H1 (cell line): Measurements from ENCODE around the gene NUP50. TPM values are rescaled to one million over a fixed set of nuclear protein-coding genes. Genes with fewer than 3 reads are reported as not detected.

ENCODE experiments used
- CTCF ChIA-PET: fragments of 300-600 bp; sonication (Branson Sonifier 250); formaldehyde crosslinking; loops from one replicate; lab custom pipeline; 2021; ENCODE audit not compliant: partially characterized antibody; lab: Charles Lee
- POLR2A ChIA-PET: fragments of 300-600 bp; sonication (Branson Sonifier 250); formaldehyde crosslinking; loops from one replicate; lab custom pipeline; 2021; ENCODE audit warnings: inconsistent platforms; ENCODE audit not compliant: partially characterized antibody; lab: Charles Lee
- DNase-seq, 2 experiments: peaks; one replicate each; pipeline versions ENCODE4 v3.0.0 to v3.0.0-alpha.2; 2010 to 2022; ENCODE audit warnings: low spot score in 2 of 2, low read depth in 1 of 2, mixed read lengths in 1 of 2
- FAIRE-seq: peaks from 2 replicates; lab custom pipeline; 2011; peaks lifted over from hg19 to GRCh38; lab: Jason Lieb, UNC
- H2AFZ ChIP-seq: 2 replicates; pipeline ENCODE4 v1.8.1; 2012; ENCODE audit warnings: low read length, inconsistent platforms
- H2AK5ac ChIP-seq: 2 replicates; pipeline ENCODE4 v1.6.1; 2013; ENCODE audit warnings: low read depth, low read length
- H2BK120ac ChIP-seq: replicated peaks from 2 replicates; pipeline ENCODE3; 2013; ENCODE audit warnings: low read depth, low read length, inconsistent platforms
- H2BK12ac ChIP-seq: 2 replicates; pipeline ENCODE4 v1.6.1; 2013; ENCODE audit warnings: low read depth, low read length
- H2BK15ac ChIP-seq: 2 replicates; pipeline ENCODE4 v1.6.1; 2013; ENCODE audit warnings: low read length
- H2BK20ac ChIP-seq: 2 replicates; pipeline ENCODE4 v1.6.1; 2013; ENCODE audit warnings: low read length
- H2BK5ac ChIP-seq: 2 replicates; pipeline ENCODE4 v1.6.1; 2013; ENCODE audit warnings: low read depth, low read length
- H3K14ac ChIP-seq: 2 replicates; pipeline ENCODE4 v1.6.1; 2013; ENCODE audit warnings: inconsistent platforms; ENCODE audit not compliant: insufficient read length
- H3K18ac ChIP-seq: 2 replicates; pipeline ENCODE4 v1.6.1; 2013; ENCODE audit warnings: low read length; ENCODE audit errors: extremely low read depth
- H3K23ac ChIP-seq: 2 replicates; pipeline ENCODE4 v1.6.1; 2013; ENCODE audit warnings: inconsistent platforms; ENCODE audit not compliant: insufficient read length
- H3K23me2 ChIP-seq: 2 replicates; pipeline ENCODE4 v1.6.1; 2013; ENCODE audit warnings: low read depth, low read length
- H3K27ac ChIP-seq: 2 replicates; pipeline ENCODE4 v1.6.1; 2011; ENCODE audit warnings: low read depth, low read length, inconsistent platforms
- H3K27me3 ChIP-seq, 4 experiments: replicated peaks in 1 of 4; 1 replicate in 1 of 4; 2 replicates in 3 of 4; pipeline versions ENCODE4 v1.6.1 to v1.8.1; 2011 to 2013; ENCODE audit warnings: low read length in 3 of 4, mild to moderate bottlenecking in 3 of 4, inconsistent platforms in 2 of 4, mixed read lengths in 2 of 4, moderate library complexity in 1 of 4; ENCODE audit not compliant: control insufficient read depth in 3 of 4, insufficient read depth in 3 of 4; ENCODE audit errors: extremely low read depth in 1 of 4
- H3K36me3 ChIP-seq, 4 experiments: 2 replicates each; pipeline versions ENCODE4 v1.6.1 to v1.8.1; 2011 to 2013; ENCODE audit warnings: mild to moderate bottlenecking in 4 of 4, low read length in 3 of 4, moderate library complexity in 2 of 4, control low read depth in 1 of 4, inconsistent platforms in 1 of 4; ENCODE audit not compliant: insufficient read depth in 4 of 4, control insufficient read depth in 2 of 4
- H3K4ac ChIP-seq: replicated peaks from 2 replicates; pipeline ENCODE3; 2013; ENCODE audit warnings: low read length, low read depth, mixed read lengths, inconsistent platforms; ENCODE audit not compliant: insufficient read length
- H3K4me1 ChIP-seq, 4 experiments: replicated peaks in 1 of 4; 1 replicate in 1 of 4; 2 replicates in 3 of 4; pipeline versions ENCODE4 v1.6.1 to v1.8.1; 2011 to 2013; ENCODE audit warnings: low read length in 3 of 4, inconsistent platforms in 2 of 4, mixed read lengths in 1 of 4; ENCODE audit not compliant: insufficient read depth in 4 of 4, control insufficient read depth in 3 of 4
- H3K4me2 ChIP-seq, 2 experiments: 2 replicates each; pipeline versions ENCODE4 v1.6.1 to v1.8.1; 2011 to 2013; ENCODE audit warnings: low read depth in 2 of 2, low read length in 2 of 2, control low read depth in 1 of 2, inconsistent platforms in 1 of 2, mild to moderate bottlenecking in 1 of 2; ENCODE audit not compliant: insufficient read depth in 1 of 2
- H3K4me3 ChIP-seq, 4 experiments: fragments of 200-600, 300-600 bp in 1 of 4; sonication (generic), shearing (Covaris generic), sonication (Bioruptor Twin) in 1 of 4; 2 replicates each; pipeline versions ENCODE4 v1.5.1 to v1.8.1; 2011 to 2016; ENCODE audit warnings: low read length in 4 of 4, low read depth in 3 of 4, control low read depth in 2 of 4, inconsistent platforms in 2 of 4, mild to moderate bottlenecking in 2 of 4, mixed read lengths in 1 of 4, moderate library complexity in 1 of 4; ENCODE audit not compliant: insufficient read depth in 2 of 4; ENCODE audit errors: extremely low read depth in 1 of 4
- H3K56ac ChIP-seq: replicated peaks from 2 replicates; pipeline ENCODE3; 2013; ENCODE audit warnings: low read depth, mild to moderate bottlenecking, mixed read lengths, low read length, inconsistent platforms; ENCODE audit not compliant: insufficient read length
- H3K79me1 ChIP-seq: 2 replicates; pipeline ENCODE4 v1.6.1; 2013; ENCODE audit warnings: low read depth, low read length, control low read depth
- H3K79me2 ChIP-seq, 2 experiments: 2 replicates each; pipeline versions ENCODE4 v1.6.1 to v1.8.1; 2012 to 2013; ENCODE audit warnings: low read length in 2 of 2, mild to moderate bottlenecking in 2 of 2, inconsistent platforms in 1 of 2; ENCODE audit not compliant: insufficient read depth in 2 of 2, control insufficient read depth in 1 of 2
- H3K9ac ChIP-seq, 4 experiments: replicated peaks in 1 of 4; 1 replicate in 1 of 4; 2 replicates in 3 of 4; pipeline versions ENCODE4 v1.6.1 to v1.8.1; 2011 to 2013; ENCODE audit warnings: low read depth in 3 of 4, low read length in 3 of 4, control low read depth in 2 of 4, mild to moderate bottlenecking in 2 of 4, moderate library complexity in 2 of 4, inconsistent platforms in 1 of 4; ENCODE audit errors: extremely low read depth in 1 of 4
- H3K9me3 ChIP-seq, 2 experiments: 2 replicates each; pipeline versions ENCODE4 v1.6.1 to v1.8.1; 2012 to 2013; ENCODE audit warnings: mild to moderate bottlenecking in 2 of 2, moderate library complexity in 2 of 2, control low read depth in 1 of 2, inconsistent platforms in 1 of 2, low read depth in 1 of 2, low read length in 1 of 2, mixed read lengths in 1 of 2; ENCODE audit not compliant: insufficient read depth in 2 of 2
- H4K20me1 ChIP-seq, 2 experiments: replicated peaks in 1 of 2; 2 replicates each; pipeline versions ENCODE3 to v1.8.1; 2011 to 2013; ENCODE audit warnings: inconsistent platforms in 2 of 2, low read length in 2 of 2, mild to moderate bottlenecking in 1 of 2; ENCODE audit not compliant: insufficient read depth in 2 of 2, control insufficient read depth in 1 of 2
- H4K5ac ChIP-seq: 2 replicates; pipeline ENCODE4 v1.6.1; 2013; ENCODE audit warnings: low read length, low read depth, mixed read lengths, inconsistent platforms; ENCODE audit not compliant: insufficient read length
- H4K8ac ChIP-seq: 2 replicates; pipeline ENCODE4 v1.8.0; 2013; ENCODE audit warnings: mild to moderate bottlenecking, moderate library complexity, low read length, inconsistent platforms; ENCODE audit not compliant: insufficient read depth; ENCODE audit errors: extremely low read depth
- H4K91ac ChIP-seq: replicated peaks from 2 replicates; pipeline ENCODE3; 2013; ENCODE audit warnings: low read length, mixed read lengths, inconsistent platforms; ENCODE audit not compliant: insufficient read length
- CTCF ChIP-seq, 3 experiments: IDR thresholded peaks; 1 replicate in 2 of 3; 2 replicates in 1 of 3; pipeline versions ENCODE4 v1.5.1 to v1.6.1; 2011; ENCODE audit warnings: low read length in 3 of 3, mild to moderate bottlenecking in 3 of 3, inconsistent platforms in 2 of 3, low read depth in 1 of 3, moderate library complexity in 1 of 3; ENCODE audit not compliant: insufficient read depth in 1 of 3; ENCODE audit errors: control extremely low read depth in 1 of 3
- HDAC6 ChIP-seq: IDR thresholded peaks from one replicate; pipeline ENCODE4 v1.7.1; 2012; ENCODE audit warnings: low read depth, mild to moderate bottlenecking, inconsistent platforms, low read length, moderate library complexity
- POU5F1 ChIP-seq: IDR thresholded peaks from 2 replicates; pipeline ENCODE4 v1.6.1; 2011; ENCODE audit warnings: low read depth, mild to moderate bottlenecking, low read length, moderate library complexity
- RBBP5 ChIP-seq: IDR thresholded peaks from 2 replicates; pipeline ENCODE4 v1.7.1; 2012; ENCODE audit warnings: low read depth, mild to moderate bottlenecking, inconsistent platforms, low read length, moderate library complexity, borderline replicate concordance
- WGBS, 2 experiments: shearing (Covaris generic) in 1 of 2; methylation state at CpG; one replicate each; pipeline versions ENCODE4 v1.1.6 to v1.1.7; 2013 to 2015; ENCODE audit warnings: low lambda C conversion rate in 2 of 2, mixed read lengths in 2 of 2, inconsistent platforms in 1 of 2, low coverage in 1 of 2, missing lambda C conversion rate in 1 of 2; ENCODE audit not compliant: insufficient replicate concordance in 2 of 2, insufficient coverage in 1 of 2, insufficient read length in 1 of 2; ENCODE audit errors: extremely low coverage in 1 of 2, missing lambda C conversion rate in 1 of 2; 5-methylcytosine and 5-hydroxymethylcytosine counted together
- polyA plus RNA-seq, 7 experiments: library from polyadenylated mRNA; depleted of rRNA in 3 of 7; stranded (reverse) in 5 of 7; unstranded in 2 of 7; fragments of >200 nt in 5 of 7; fragments of 200-250 nt in 2 of 7; gene quantifications; 1 replicate in 5 of 7; 2 replicates in 1 of 7; 4 replicates in 1 of 7; pipeline versions ENCODE4 v1.2.1 to v1.2.3, GENCODE V29; 2011 to 2013; ENCODE audit warnings: missing spikeins in 2 of 7, mixed read lengths in 2 of 7
- total RNA-seq: library from RNA; stranded (reverse); fragmentation: NEBNext Ultra II Directional; extraction: Animal tissue kit (Norgen Biotek cat#: 25700); gene quantifications from 2 replicates; pipeline ENCODE4 v1.2.1, GENCODE V29; 2021

Gene NUP50
- total and polyA plus RNA-seq, 2 of the 8 experiments (the other 6 are each of a cell fraction or from before 2014, with no cell fraction given), result 20.0 to 112 TPM

- no peaks in the 10 kb centered on the region for H3K4me1 ChIP-seq
- H2AFZ ChIP-seq, result no peak overlapping the region
- no peak overlapping the region for H2AK5ac ChIP-seq
- H3K4ac ChIP-seq, result no peak overlapping the region
- ChIA-PET CTCF (interaction anchor here (0.7 kb wide), 1 partner anchor 1232 kb away, joined by 4 read pairs; no protein-coding TSS in a partner anchor), POLR2A (interaction anchor here (0.6 kb wide), 1 partner anchor 221 kb away, joined by 3 read pairs; no protein-coding TSS in a partner anchor)
- H3K79me2 ChIP-seq, result no peaks in the 10 kb centered on the region
- H4K91ac ChIP-seq, result no peak overlapping the region
- H3K4me2 ChIP-seq, result no peak overlapping the region
- no peak overlapping the region for H2BK120ac ChIP-seq
- H3K56ac ChIP-seq, result no peak overlapping the region
- no peak overlapping the region for H4K8ac ChIP-seq
- no peak for DNase-seq
- H3K4me3 ChIP-seq, result no peak overlapping the region
- no peaks in the 10 kb centered on the region for H4K20me1 ChIP-seq
- no peak overlapping the region for H3K9ac ChIP-seq
- FAIRE-seq, result no peak
- peaks cover 7 to 19% (median 12%) of the 10 kb centered on the region in 4 experiments; a peak in 7 of 8 replicates for H3K36me3 ChIP-seq
- no peak overlapping the region for H2BK15ac ChIP-seq
- WGBS, 2 experiments, result 86% methylated on average over 3 of the region's 3 CpGs; no CpG with 5 or more reads in 1 of the 2 experiments
- peaks cover 10 to 11% of the 10 kb centered on the region in 2 experiments; a peak in 3 of 4 replicates for H3K9me3 ChIP-seq
- no peaks in the 10 kb centered on the region for H3K27me3 ChIP-seq
- H3K18ac ChIP-seq, result no peak overlapping the region
- H4K5ac ChIP-seq, result no peak overlapping the region
- no peak overlapping the region for H3K27ac ChIP-seq
- H2BK12ac ChIP-seq, result no peak overlapping the region
- no peaks in the 10 kb centered on the region for H3K23me2 ChIP-seq
- no peak overlapping the region for H2BK20ac ChIP-seq
- no peak overlapping the region for H3K23ac ChIP-seq
- no peaks in the 10 kb centered on the region; the same call in 1 of the 2 replicates for H3K79me1 ChIP-seq
- no peak overlapping the region for H2BK5ac ChIP-seq
- no peak overlapping the region for H3K14ac ChIP-seq
- TF ChIP-seq HDAC6, result no peak
- TF ChIP-seq POU5F1, result no peak
- no peak for TF ChIP-seq CTCF (IDR thresholded peaks at IDR 0.05; ENCODE audit: control extremely low read depth in 1 of 3, insufficient read depth in 1 of 3, low read depth in 1 of 3, low read length in 3 of 3)
- TF ChIP-seq RBBP5, result no peak
These were observed 32.0 kb upstream of the NUP50 start for GRCh38 chr22:45131749-45132148.
